ENCODE results near the gene CEMP1.

DNA sequence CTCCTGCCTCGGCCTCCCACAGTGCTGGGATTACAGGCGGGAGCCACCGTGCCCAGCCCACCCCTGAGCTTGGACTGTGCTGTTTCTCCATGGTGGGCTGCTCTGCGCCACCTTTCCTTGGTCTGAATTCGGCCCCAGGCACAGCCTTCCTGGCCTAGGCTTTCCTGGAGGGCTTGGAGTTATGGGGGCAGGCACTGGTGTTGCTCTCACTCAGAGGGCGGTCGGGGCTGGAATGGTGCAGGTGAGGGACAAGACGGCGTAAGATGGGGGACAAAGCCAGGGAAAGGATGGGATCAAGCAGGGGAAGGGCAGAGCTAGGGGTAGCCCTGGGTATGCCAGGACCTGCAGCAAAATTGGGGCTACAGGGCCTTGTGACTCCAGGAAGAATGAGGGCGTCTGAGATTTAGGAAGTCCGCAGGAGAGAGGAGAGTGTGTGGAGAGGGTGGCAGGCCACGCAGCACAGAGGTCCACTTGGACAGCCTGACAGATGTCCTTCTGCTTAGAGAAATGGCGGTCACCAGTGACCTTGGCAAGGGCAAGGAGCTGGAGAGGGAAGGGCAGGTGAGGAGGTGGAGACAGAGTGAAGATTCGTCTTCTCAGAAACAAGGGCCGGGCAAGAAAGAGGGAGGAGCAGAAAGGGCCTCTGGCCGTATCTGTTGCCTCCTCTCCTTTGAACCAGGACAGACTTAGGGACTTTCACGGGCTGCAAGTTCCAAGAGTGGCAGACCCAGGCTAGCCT is 19.0 kb downstream of the CEMP1 start:
- TF ChIP-seq, protein P1, sequence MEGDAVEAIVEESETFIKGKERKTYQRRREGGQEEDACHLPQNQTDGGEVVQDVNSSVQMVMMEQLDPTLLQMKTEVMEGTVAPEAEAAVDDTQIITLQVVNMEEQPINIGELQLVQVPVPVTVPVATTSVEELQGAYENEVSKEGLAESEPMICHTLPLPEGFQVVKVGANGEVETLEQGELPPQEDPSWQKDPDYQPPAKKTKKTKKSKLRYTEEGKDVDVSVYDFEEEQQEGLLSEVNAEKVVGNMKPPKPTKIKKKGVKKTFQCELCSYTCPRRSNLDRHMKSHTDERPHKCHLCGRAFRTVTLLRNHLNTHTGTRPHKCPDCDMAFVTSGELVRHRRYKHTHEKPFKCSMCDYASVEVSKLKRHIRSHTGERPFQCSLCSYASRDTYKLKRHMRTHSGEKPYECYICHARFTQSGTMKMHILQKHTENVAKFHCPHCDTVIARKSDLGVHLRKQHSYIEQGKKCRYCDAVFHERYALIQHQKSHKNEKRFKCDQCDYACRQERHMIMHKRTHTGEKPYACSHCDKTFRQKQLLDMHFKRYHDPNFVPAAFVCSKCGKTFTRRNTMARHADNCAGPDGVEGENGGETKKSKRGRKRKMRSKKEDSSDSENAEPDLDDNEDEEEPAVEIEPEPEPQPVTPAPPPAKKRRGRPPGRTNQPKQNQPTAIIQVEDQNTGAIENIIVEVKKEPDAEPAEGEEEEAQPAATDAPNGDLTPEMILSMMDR (IDR thresholded peaks at IDR 0.05) = no peak
- TF ChIP-seq POLR2A (IDR thresholded peaks at IDR 0.05) = no peak
